T1000 (cell line): ENCODE data around the gene NRAP.
"Not testable (repeated sequence)": the region's sequence is repeated elsewhere in the genome, so short reads cannot be mapped to it uniquely, and the experiment has no call there.

Source experiments
- DNase-seq: peaks from one replicate; lab custom pipeline; 2025; ENCODE audit warnings: mixed read lengths; lab: John Stamatoyannopoulos, UW

The NRAP gene

GRCh38 chr10:113680190-113681111 is 16.6 kb upstream of the NRAP start:
- peak; percentile 51 for DNase-seq

- DNase-seq: peak; percentile 79
These were observed 15.8 kb upstream of the NRAP start, which contains the start of gene CASP7 for GRCh38 chr10:113679463-113680189. CASP7 (plus strand) TSS chr10:113679912; CDS start chr10:113697494, 17,582 bp downstream.

GRCh38 chr10:113666682-113667252 is 2.9 kb upstream of the NRAP start:
- no peak for DNase-seq

GRCh38 chr10:113665806-113666354 is 2.0 kb upstream of the NRAP start:
- peak; percentile 26 for DNase-seq

- no peak for DNase-seq
These were observed 1.5 kb upstream of the NRAP start for GRCh38 chr10:113665352-113665751.

- DNase-seq: no peak
These were observed 699 bp downstream of the NRAP start for GRCh38 chr10:113663142-113663541.

- DNase-seq: no peak
These were observed 2.5 kb downstream of the NRAP start for GRCh38 chr10:113661332-113661731.

- DNase-seq: no peak
These were observed 6.3 kb downstream of the NRAP start for GRCh38 chr10:113657544-113657943.

- no peak for DNase-seq
These were observed 6.9 kb downstream of the NRAP start for GRCh38 chr10:113656896-113657295.

- not testable (repeated sequence) for DNase-seq
These were observed 11.4 kb downstream of the NRAP start for GRCh38 chr10:113652456-113652855.

- DNase-seq: no peak
These were observed 11.9 kb downstream of the NRAP start for GRCh38 chr10:113651898-113652297.

GRCh38 chr10:113651021-113651420 is 12.8 kb downstream of the NRAP start:
- no peak for DNase-seq

GRCh38 chr10:113650172-113650571 is 13.7 kb downstream of the NRAP start:
- DNase-seq: no peak

GRCh38 chr10:113648478-113648877 is 15.4 kb downstream of the NRAP start:
- no peak for DNase-seq

GRCh38 chr10:113647812-113648211 is 16.0 kb downstream of the NRAP start:
- no peak for DNase-seq

- no peak for DNase-seq
These were observed 17.3 kb downstream of the NRAP start for GRCh38 chr10:113646336-113647201.

- no peak for DNase-seq
These were observed 19.4 kb downstream of the NRAP start for GRCh38 chr10:113644185-113645120.

- no peak for DNase-seq
These were observed 20.7 kb downstream of the NRAP start for GRCh38 chr10:113643183-113643582.

GRCh38 chr10:113641702-113642101 is 22.1 kb downstream of the NRAP start:
- no peak for DNase-seq

GRCh38 chr10:113639966-113640365 is 23.9 kb downstream of the NRAP start:
- DNase-seq: no peak
